Cardiac fibroblast (primary cell): ENCODE measurements around the gene PNMA1.

Experiments
- DNase-seq, 2 donors: peaks; one replicate each; pipeline versions ENCODE4 v3.0.0 to v3.0.0-alpha.2; 2010; ENCODE audit warnings: low read depth in 2 of 2
- H3K4me3 ChIP-seq, 2 donors: replicated peaks in 1 of 2; 1 replicate in 1 of 2; 2 replicates in 1 of 2; pipeline ENCODE4 v1.5.1; 2011; ENCODE audit warnings: low read depth in 2 of 2, low read length in 2 of 2, mild to moderate bottlenecking in 2 of 2, moderate library complexity in 1 of 2
- TF ChIP-seq, protein P1 (sequence below): IDR thresholded peaks from one replicate; pipeline ENCODE4 v1.5.1; 2011; ENCODE audit warnings: low read depth, mild to moderate bottlenecking, low read length, inconsistent platforms

The PNMA1 gene

DNA sequence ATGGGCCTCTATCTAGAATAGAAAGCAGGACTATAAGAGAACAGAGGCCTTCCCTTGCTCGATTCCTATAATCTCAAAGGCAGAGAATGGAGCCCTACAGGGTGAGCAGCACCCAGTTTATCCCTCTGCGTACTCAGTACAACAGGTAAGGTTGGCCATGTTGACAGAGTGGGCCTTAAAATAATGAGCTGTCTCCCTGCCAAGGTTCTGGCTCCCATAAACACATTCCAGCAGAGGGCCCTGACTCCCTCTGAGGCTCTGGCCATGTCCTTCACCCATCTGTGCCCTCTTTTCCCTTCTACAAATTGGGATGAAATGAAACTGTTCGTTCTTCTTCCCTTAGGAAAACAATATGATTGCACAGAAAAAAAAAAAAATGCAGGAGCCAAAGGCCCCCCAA lies 16.9 kb upstream of the PNMA1 start:
- no peak for DNase-seq
- TF ChIP-seq, protein P1, sequence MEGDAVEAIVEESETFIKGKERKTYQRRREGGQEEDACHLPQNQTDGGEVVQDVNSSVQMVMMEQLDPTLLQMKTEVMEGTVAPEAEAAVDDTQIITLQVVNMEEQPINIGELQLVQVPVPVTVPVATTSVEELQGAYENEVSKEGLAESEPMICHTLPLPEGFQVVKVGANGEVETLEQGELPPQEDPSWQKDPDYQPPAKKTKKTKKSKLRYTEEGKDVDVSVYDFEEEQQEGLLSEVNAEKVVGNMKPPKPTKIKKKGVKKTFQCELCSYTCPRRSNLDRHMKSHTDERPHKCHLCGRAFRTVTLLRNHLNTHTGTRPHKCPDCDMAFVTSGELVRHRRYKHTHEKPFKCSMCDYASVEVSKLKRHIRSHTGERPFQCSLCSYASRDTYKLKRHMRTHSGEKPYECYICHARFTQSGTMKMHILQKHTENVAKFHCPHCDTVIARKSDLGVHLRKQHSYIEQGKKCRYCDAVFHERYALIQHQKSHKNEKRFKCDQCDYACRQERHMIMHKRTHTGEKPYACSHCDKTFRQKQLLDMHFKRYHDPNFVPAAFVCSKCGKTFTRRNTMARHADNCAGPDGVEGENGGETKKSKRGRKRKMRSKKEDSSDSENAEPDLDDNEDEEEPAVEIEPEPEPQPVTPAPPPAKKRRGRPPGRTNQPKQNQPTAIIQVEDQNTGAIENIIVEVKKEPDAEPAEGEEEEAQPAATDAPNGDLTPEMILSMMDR: no peak
- H3K4me3 ChIP-seq: no peak overlapping the region

DNA sequence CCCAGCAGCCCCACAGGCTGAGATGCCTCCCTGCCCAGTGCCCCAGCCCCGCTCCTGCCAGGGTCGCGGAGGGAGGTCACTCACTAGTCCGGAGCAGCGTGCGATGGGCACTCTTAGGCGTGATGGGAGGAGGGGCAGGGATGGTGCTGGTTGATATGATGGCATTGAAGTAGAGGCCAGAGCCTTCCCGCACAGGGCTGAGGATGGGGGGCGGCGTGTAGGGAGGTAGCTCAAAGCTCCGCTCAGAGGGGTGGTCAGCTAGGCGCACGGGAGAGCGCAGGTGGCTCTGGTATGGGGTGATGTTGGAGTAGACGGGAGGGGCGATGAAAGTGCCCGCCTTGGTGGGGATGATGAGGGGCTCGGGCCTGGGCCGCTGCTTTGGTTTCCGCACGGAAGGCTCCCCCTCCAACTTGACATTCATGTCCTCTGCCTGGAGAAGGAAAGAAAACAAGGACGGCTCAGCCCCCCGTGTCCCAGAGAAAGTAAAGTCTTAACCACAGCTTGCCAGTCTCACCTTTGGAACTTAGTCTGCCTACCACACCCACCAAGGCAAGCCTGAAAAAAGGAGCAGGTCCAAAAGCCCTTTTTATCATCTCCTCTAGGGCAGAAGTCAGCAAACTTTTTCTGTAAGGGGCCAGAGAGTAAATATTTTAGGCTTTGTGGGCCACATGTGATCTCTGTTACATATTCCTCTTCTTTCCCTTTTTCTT lies 15.5 kb upstream of the PNMA1 start:
- no peak overlapping the region for H3K4me3 ChIP-seq
- TF ChIP-seq, protein P1: no peak
- no peak for DNase-seq

DNA sequence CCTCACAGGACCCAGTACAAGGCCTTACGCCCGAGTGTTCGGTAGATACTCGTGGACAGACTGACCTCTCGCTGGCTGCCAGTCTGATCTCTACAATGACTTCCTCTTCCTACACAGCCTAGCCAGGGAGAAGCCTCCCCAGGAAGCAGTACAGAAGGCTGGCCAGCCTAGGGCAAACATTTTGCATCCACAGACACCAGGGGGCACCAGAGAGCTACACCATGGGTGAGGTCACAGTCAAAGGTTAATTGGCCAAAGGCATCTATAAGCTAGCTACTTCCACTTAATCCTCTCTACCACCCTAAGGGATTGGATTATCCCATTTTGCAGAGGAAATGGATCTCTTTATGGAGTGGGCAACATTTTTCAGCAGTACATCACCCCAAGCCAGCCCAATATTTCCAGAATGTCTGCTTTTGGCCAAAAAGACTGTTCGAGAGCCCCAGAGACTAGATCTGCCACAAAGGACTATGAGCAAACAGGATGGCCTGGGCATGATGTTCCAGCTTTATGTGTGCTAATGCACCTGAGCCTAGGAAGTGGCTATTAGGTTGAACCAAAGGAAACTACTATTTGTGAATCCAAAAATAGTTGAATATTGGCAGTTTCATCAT lies 14.6 kb upstream of the PNMA1 start:
- TF ChIP-seq, protein P1: peak; percentile 89
- DNase-seq: peak; percentile 86 to 87
- no peak overlapping the region for H3K4me3 ChIP-seq

DNA sequence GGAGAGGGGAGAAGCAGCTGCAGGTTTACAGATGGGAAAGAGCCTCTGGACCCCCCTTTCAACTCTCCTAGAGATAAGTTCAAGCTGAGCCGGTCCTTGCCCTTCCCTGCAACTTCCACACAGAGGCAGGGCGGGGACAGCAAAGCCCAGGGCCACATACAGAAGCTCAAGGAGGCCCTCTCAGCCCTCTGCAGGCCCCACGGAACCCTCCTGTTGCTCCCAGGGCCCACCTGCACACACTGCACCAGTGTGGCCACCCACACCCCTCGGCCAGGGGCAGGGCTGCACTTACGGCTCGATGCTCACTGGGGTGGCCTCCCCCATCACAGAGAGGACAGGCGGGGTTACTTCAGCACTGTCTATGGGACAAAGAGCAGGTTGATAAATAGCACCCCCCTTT lies 13.0 kb upstream of the PNMA1 start:
- H3K4me3 ChIP-seq: no peak overlapping the region
- TF ChIP-seq, protein P1: no peak
- DNase-seq: no peak

DNA sequence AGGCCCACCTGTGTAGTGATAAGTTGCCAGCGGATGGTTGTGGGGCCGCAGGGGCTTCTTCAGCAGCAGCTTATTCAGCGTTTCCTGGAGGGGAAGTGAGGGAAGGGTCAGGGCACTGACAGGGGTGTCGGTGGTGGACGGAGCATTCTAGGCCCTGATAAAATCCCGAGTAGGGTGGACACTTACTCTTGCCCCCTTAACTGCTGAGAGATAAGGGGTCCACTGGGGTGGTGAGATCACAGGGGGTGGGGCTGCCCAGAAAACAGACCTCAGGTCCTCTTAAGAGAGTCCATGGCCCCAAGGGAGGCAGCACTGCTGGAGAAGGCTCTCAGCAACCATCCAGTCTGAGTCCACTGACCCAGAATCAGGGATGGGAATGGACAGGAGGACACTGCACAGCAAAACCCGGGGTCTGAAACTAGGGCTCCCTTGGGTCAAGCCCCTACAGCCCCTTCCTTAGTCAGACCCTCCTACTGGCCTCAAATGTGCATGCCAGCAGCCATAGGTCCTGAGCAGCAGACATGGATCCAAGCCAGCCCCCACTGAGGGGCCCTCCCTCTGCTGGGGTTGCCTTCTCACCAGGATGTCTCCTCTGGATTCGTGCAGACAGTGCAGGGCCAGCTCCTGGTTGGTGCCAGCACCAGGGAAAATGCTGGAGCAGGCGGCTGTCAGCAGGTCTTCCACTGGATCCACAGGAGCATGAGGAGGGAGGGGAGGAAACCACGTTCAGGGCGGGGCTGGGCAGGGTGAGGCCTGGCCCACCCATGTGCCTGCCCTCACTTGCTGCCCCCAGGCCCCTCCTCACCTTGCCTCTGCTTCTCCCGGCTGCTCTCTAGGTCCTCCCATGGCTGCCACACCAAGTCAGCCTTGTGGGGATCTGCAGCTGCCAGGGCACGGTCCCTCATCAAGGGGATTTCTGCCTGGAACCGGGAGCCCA lies 12.1 kb upstream of the PNMA1 start:
- peak in 1 of 2 donors; percentile 63 for DNase-seq
- TF ChIP-seq, protein P1: no peak
- no peak overlapping the region for H3K4me3 ChIP-seq

DNA sequence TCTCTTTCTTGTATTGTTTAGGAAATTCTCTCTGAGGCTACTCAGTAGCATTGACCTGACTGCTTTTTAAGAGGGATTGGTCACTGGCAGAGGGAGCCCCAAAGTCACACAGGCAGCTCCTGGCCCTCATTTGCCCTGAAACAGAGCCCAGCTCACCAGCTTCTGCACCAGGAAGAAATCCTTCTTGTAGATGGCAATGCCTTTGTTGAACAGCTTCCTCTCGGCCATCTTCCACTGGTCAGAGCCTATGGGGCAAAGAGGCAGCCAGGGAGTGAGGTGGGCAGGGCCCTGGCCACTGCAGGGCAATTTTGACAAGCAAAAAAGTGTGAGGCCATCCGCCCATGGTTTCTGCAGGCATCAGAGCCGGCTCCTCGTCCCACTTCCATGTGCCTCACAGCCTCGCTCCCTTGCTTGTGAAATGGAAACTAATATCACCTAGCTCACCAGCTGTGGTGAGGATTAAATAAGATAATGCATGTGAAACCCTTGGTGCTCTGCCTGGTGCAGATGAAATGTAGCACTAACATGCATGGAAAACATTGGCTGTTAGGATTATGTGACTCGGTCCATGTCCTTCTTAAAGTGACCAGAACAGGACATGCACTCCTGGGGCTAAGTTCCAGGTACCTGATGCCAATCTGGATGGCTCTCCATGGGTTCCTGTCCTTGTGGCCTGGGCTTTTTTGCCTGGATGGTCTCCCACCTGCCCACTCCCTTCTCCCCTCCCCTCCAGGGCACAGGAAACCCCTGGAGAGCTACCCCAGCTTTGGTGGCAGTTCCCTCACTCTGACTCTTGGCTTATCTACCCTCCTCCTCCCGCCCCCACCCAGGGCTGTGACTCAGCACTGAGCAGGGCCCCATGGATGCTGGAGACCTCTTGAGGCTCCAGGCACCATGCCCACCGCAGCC lies 11.2 kb upstream of the PNMA1 start:
- TF ChIP-seq, protein P1: no peak
- DNase-seq: peak; percentile 60 to 66
- H3K4me3 ChIP-seq: no peak overlapping the region
